ENCODE data around the gene SLC13A2. TPM values are rescaled to one million over a fixed set of nuclear protein-coding genes. Genes with fewer than 3 reads are reported as not detected.

Gene SLC13A2
- total and polyA plus RNA-seq, 11 donors = 0.03 TPM; not detected in 10

DNA sequence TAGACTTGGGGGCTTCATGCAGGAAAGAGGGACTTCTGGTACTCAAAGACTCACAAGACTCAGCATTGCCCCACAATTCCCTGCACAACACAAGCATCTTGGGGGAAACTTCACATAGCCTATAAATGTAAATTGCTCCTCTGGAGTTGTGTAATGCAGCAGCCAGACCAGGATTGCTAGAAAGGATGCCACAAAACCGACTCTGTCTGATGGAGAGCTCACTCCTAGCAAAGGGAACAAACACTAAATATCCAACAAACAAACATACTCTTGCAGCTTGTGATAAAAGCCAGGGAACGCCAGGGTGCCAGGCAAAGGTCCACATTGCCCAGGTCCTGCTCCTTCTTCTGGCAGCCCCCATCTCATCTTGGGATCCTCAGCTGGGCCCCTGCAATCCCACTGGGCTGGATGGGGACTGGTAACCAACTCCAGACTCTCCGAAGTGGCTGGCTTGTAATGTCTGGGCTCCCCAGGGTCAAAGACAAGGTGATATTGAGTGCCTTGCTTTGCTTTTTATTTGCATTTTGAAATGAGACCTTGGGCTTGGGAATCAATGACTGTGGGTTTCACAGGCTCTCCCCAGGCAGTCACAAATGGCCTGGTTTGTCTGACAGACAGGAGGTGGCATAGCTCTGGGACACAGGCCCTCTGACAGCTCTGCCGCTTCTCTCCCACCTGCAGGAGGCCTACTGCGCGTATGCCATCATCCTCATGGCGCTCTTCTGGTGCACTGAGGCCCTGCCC lies 15.3 kb downstream of the SLC13A2 start:
- WGBS, 4 donors = 76 to 85% (median 79%) methylated on average over 6 to 7 of the region's 7 CpGs
- no peak for TF ChIP-seq POLR2A (IDR thresholded peaks at IDR 0.05)
- TF ChIP-seq, protein P1, sequence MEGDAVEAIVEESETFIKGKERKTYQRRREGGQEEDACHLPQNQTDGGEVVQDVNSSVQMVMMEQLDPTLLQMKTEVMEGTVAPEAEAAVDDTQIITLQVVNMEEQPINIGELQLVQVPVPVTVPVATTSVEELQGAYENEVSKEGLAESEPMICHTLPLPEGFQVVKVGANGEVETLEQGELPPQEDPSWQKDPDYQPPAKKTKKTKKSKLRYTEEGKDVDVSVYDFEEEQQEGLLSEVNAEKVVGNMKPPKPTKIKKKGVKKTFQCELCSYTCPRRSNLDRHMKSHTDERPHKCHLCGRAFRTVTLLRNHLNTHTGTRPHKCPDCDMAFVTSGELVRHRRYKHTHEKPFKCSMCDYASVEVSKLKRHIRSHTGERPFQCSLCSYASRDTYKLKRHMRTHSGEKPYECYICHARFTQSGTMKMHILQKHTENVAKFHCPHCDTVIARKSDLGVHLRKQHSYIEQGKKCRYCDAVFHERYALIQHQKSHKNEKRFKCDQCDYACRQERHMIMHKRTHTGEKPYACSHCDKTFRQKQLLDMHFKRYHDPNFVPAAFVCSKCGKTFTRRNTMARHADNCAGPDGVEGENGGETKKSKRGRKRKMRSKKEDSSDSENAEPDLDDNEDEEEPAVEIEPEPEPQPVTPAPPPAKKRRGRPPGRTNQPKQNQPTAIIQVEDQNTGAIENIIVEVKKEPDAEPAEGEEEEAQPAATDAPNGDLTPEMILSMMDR (IDR thresholded peaks at IDR 0.05) = no peak
- Histone ChIP-seq H3K27ac (no peak overlapping the region), H3K27me3 (peaks cover 0 to 7% (median 0%) of the 10 kb centered on the region in 9 donors), H3K4me1 (no peaks in the 10 kb centered on the region), H3K9me3 (no peaks in the 10 kb centered on the region), H3K4me3 (no peak overlapping the region), H3K36me3 (no peaks in the 10 kb centered on the region)
- intact Hi-C loops (cut with DNase I) = no loop called here
- ATAC-seq = no peak
- no peak for DNase-seq

DNA sequence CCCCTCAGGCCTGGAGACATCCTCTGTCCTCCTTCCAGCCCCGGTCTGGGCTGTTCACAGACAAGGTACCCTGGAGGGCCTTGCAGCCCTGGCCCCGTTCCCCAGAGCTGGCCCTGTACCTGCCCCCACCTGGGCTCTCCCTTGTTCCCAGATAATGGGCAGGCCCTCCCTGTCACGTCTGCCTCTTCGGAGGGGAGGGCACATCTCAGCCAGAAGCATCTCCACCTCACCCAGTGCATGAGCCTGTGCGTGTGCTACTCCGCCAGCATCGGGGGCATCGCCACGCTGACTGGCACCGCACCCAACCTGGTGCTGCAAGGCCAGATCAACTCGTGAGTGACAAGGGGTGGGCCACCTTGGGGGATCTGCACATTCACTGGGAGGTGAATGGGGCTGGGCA lies 17.8 kb downstream of the SLC13A2 start:
- Histone ChIP-seq H3K27ac (no peak overlapping the region), H3K27me3 (peaks cover 0 to 10% (median 0%) of the 10 kb centered on the region in 9 donors), H3K4me3 (no peak overlapping the region), H3K9me3 (no peaks in the 10 kb centered on the region), H3K4me1 (no peaks in the 10 kb centered on the region), H3K36me3 (no peaks in the 10 kb centered on the region)
- DNase-seq (no peak), ATAC-seq (no peak)
- TF ChIP-seq, protein P1 (IDR thresholded peaks at IDR 0.05) = no peak
- no peak for TF ChIP-seq POLR2A (IDR thresholded peaks at IDR 0.05)
- intact Hi-C loops (cut with DNase I) = loop anchor here in 5 of 10 donors (5.0 kb wide), 4 partner anchors 46 to 121 kb away; partner anchors contain the start of gene RSKR (in 2 of the 5)
- WGBS, 4 donors = 79 to 83% (median 81%) methylated on average over 11 of the region's 11 CpGs

DNA sequence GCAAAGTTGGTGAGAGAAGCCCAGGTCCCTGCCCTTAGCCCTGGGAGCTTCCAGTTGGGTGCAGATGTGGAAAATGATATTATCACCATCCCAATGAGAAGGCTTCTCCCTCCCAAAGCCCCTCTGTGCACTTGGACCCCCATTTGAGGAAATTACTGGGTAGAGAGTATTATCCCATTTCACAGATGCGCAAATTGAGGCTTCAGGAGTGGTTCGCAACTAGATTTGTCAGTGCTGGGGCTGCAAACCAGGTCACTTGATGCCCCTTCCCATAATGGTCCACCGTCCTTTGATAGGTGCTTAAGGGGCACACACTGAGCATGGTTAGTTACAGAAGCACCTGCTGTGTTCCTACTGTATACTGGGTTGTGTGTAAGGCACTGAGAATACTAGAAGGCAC lies 18.4 kb downstream of the SLC13A2 start:
- intact Hi-C loops (cut with DNase I) = loop anchor here in 5 of 10 donors (5.0 kb wide), 4 partner anchors 45 to 120 kb away; partner anchors contain the start of gene RSKR (in 2 of the 5)
- no peak for TF ChIP-seq POLR2A (IDR thresholded peaks at IDR 0.05)
- TF ChIP-seq, protein P1 (IDR thresholded peaks at IDR 0.05) = no peak
- no peak overlapping the region for H3K4me3 ChIP-seq
- no peak overlapping the region for H3K27ac ChIP-seq
- H3K9me3 ChIP-seq = no peaks in the 10 kb centered on the region
- DNase-seq (no peak), ATAC-seq (no peak)
- peaks cover 0 to 10% (median 0%) of the 10 kb centered on the region in 9 donors for H3K27me3 ChIP-seq
- H3K4me1 ChIP-seq = no peaks in the 10 kb centered on the region
- no peaks in the 10 kb centered on the region for H3K36me3 ChIP-seq
- 83 to 100% (median 91%) methylated on average over 1 to 3 of the region's 3 CpGs for WGBS, 4 donors

Measured in heart left ventricle (tissue), 16 donors.